ENCODE data around the gene HMCN2. TPM values are rescaled to one million over a fixed set of nuclear protein-coding genes. Genes with fewer than 3 reads are reported as not detected.

The HMCN2 gene
- total RNA-seq, 1 donor from 2014 or later: 0.64 TPM

- no peak for DNase-seq (ENCODE audit: extremely low read depth, low read depth, low spot score)
These were observed 137.3 kb downstream of the HMCN2 start for GRCh38 chr9:130402645-130403440.

DNA sequence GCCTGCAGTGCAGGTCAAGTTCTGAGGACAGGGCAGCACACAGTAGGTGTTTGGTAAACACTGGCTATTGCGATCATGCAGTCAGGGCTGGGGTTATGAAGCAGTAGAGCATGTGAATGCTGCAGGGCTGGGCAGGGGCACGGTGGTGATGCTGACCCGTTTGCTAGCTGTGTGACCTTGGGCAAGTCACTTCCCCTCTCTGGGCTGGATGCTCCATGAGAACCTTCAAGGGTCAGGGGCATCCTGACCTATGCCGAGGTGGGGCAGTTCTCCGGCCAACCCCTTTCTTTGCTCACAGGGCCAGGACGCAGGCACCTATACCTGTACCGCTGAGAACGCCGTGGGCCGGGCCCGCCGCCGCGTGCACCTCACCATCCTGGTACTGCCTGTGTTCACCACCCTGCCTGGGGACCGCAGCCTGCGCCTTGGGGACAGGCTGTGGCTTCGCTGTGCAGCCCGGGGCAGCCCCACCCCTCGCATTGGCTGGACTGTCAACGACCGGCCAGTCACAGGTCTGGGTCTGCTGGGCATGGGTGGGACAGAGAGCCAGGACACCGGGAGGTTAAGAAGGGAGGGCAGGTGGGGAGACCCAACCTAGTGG lies 140.2 kb downstream of the HMCN2 start:
- no peak for DNase-seq (ENCODE audit: extremely low read depth, low read depth, low spot score)

- no peak for DNase-seq (ENCODE audit: extremely low read depth, low read depth, low spot score)
These were observed 140.8 kb downstream of the HMCN2 start for GRCh38 chr9:130406278-130406895.

- no peak for DNase-seq (ENCODE audit: extremely low read depth, low read depth, low spot score)
These were observed 142.5 kb downstream of the HMCN2 start for GRCh38 chr9:130407916-130408663.

DNA sequence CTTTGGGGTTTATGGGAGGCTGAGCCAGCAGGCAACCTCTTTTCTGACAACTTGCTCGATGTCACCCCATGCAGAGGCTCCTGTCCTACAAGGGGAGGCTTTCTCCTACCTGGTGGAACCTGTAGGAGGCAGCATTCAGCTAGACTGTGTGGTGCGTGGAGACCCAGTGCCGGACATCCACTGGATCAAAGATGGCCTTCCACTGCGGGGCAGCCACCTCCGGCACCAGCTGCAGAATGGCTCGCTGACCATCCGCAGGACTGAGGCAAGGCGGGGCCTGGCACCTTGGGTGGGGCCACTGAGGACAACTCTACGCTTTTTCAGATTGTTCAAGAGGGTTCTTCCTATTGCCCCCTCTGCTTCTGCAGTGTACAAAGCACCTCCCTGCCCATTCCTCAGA lies 143.1 kb downstream of the HMCN2 start:
- DNase-seq (ENCODE audit: extremely low read depth, low read depth, low spot score): no peak

- no peak for DNase-seq (ENCODE audit: extremely low read depth, low read depth, low spot score)
These were observed 143.7 kb downstream of the HMCN2 start for GRCh38 chr9:130409246-130409645.

DNA sequence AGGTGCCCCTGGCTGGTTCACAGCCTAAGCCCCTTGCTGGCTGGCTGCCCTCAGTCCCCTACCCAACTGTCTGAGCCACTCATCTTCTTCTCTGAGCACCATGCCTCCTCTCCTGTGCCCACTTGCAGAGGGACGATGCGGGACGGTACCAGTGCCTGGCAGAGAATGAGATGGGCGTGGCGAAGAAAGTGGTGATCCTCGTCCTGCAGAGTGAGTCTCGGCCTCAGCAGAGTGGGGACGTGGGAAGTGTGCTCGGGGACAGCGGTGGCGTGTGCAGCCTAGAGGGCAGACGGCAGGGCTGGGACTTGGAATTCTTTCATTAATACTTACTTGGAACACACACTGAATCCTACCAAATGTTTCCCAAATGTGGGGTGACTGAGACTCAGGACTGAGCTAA lies 144.9 kb downstream of the HMCN2 start:
- no peak for DNase-seq (ENCODE audit: extremely low read depth, low read depth, low spot score)

GRCh38 chr9:130411566-130411915 lies 146.0 kb downstream of the HMCN2 start:
- DNase-seq (ENCODE audit: extremely low read depth, low read depth, low spot score): no peak

GRCh38 chr9:130414081-130414731 lies 148.6 kb downstream of the HMCN2 start:
- DNase-seq (ENCODE audit: extremely low read depth, low read depth, low spot score): no peak

DNA sequence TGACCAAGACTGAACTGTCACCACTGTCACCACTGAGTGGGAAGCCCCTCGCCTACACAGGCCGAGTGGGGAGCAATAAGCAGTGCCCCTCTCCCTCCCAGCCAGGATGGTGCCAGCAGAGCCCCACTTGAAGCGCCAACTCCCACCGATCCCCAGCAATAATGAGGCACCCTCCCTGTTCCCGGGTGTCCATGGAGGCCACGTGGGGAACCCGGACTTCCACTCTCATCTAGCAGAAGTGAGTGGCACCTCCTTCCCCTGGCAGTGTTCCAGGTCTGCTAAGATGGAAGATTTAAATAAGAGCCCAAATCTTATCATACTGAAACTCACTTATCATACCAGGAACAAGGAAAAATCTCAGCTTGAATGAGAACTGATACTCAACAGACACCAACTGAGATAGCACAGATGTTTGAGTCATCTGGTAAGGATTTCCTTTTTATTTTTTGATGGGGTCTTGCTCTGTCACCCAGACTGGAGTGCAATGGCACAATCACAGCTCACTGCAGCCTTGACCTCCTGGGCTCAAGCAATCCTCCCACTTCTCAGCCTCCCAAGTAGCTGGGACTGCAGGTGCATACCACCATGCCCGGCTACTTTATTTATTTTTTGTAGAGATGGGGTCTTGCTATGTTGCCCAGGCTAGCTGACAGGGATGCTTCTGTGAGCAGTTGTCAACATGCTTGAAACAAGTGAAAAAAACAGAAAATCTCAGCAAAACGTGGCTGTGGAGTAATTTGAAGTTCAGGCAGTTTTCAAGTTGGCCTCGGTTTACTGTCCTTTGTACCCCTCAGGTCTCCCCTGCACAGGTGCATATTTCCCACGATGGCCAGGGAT lies 149.6 kb downstream of the HMCN2 start:
- no peak for DNase-seq (ENCODE audit: extremely low read depth, low read depth, low spot score)

- no peak for DNase-seq (ENCODE audit: extremely low read depth, low read depth, low spot score)
These were observed 152.0 kb downstream of the HMCN2 start for GRCh38 chr9:130417602-130418001.

- DNase-seq (ENCODE audit: extremely low read depth, low read depth, low spot score): no peak
These were observed 153.2 kb downstream of the HMCN2 start for GRCh38 chr9:130418776-130419175.

- DNase-seq (ENCODE audit: extremely low read depth, low read depth, low spot score): no peak
These were observed 154.0 kb downstream of the HMCN2 start for GRCh38 chr9:130419521-130420035.

GRCh38 chr9:130421154-130421801 lies 155.7 kb downstream of the HMCN2 start:
- no peak for DNase-seq (ENCODE audit: extremely low read depth, low read depth, low spot score)

DNA sequence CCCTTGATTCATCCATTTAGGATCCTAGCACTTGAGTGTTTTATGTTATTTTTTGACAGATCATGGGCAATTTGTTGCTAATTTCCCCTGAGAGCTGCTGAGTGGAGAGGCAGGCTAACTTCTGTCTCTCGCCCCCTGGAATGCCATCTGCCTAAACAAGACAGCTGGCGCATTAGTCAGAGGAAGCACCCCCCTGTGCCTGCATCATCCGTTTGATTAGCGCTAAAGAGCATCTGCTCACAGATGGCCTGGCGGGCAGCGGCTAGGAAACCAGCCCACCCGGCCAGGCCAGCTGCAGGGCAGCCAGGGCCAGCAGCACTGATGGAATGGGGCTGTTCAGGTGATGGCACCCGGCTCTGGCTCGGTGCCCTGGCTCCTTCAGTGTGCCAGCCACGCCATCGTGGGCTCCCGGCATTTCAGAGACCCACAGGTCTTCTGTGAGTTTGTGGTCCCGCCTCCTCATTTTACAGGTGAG lies 156.3 kb downstream of the HMCN2 start:
- no peak for DNase-seq (ENCODE audit: extremely low read depth, low read depth, low spot score)

DNA sequence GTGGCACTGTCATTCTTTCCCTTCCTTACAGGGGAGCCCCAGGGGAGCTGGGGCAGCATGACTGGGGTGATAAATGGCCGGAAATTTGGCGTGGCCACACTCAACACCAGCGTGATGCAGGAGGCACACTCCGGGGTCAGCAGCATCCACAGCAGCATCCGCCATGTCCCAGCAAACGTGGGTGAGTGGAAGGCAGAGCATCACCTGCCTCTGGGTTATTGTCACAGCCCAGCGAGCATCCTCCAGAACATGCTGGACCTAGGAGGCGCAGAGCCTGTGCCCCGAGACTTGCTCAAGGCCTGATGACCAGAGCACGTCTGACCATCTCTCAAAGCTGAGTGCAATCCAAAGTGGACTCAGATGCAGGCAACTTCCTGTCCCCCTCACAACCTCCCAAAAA lies 157.0 kb downstream of the HMCN2 start:
- no peak for DNase-seq (ENCODE audit: extremely low read depth, low read depth, low spot score)

DNA sequence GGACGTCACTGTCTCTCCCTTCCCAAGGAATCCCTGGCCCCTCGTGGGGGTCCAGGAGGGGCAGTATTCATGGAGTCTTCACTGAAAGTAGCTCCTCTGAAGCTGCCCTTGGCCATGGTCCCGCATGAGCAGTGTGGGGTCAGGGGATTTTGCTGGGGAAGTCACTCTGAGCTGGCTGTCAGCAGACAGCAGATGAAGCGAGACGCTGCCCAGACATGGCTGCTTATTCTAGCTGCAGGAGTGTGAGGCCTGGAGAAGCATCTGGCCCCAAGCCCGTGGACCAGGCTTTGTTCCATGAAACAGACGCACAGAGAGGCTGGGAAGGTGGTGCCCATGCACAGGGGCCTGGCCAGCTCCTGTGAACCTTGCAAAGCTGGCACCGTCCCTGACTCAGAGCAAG lies 157.7 kb downstream of the HMCN2 start:
- DNase-seq (ENCODE audit: extremely low read depth, low read depth, low spot score): no peak

DNA sequence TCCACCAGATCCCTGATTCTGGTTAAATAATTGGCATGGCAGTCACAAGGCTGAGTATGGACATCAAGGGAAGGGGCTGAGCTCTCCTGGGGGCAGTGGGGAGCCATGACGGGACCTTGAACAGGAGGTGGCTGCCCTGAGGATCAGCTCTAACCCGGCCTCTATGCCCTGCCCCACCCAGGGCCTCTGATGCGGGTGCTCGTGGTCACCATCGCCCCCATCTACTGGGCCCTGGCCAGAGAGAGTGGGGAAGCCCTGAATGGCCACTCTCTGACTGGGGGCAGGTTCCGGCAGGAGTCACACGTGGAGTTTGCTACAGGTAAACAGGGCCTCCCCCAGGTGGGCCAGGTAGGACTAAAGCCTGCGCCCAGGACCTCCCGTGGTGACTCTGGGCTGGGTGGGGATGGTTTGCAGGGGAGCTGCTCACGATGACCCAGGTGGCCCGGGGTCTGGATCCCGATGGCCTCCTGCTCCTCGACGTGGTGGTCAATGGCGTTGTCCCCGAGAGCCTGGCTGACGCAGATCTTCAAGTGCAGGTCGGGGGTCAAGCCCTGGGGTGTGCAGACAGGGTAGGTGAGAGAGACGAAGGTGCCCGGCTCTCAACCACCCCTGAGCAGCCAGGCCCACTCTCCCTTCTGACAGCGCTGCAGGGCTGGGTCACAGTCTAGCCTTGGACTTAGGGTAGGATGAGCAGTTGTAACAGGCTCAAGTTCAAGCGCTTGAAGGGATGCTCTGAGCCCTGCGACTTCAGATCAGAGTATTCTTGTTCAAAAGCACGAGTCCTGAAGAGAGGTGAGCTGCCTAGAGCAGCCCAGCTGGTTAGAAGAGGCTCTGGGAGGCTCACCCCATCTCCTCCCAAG lies 159.3 kb downstream of the HMCN2 start:
- no peak for DNase-seq (ENCODE audit: extremely low read depth, low read depth, low spot score)

Data from glomerular endothelial cell (primary cell).